ENCODE results near the gene SLC6A13. TPM values are rescaled to one million over a fixed set of nuclear protein-coding genes. Genes with fewer than 3 reads are reported as not detected.

Gene SLC6A13
- total RNA-seq, 1 experiment from 2014 or later, result not detected

GRCh38 chr12:215116-215515 lies 47.5 kb downstream of the SLC6A13 start:
- Histone ChIP-seq H4K5ac (ENCODE audit: insufficient read length, low read depth, low read length) (no peak overlapping the region), H3K9ac (ENCODE audit: extremely low read depth, insufficient read length, low read length) (no peak overlapping the region), H3K9me3 (ENCODE audit: control insufficient read depth, low read depth, low read length) (no peaks in the 10 kb centered on the region), H2BK20ac (ENCODE audit: low read depth, low read length, poor library complexity, severe bottlenecking) (no peak overlapping the region), H2BK120ac (ENCODE audit: low read depth, low read length, poor library complexity, severe bottlenecking) (no peak overlapping the region), H3T11ph (ENCODE audit: low read length) (no peak overlapping the region), H2BK5ac (ENCODE audit: insufficient read length, low read length) (no peak overlapping the region), H2BK12ac (ENCODE audit: insufficient read length, low read depth, low read length) (no peak overlapping the region), H2AFZ (ENCODE audit: low read length) (no peak overlapping the region), H3K27ac (ENCODE audit: insufficient read length, low read depth, low read length) (no peak overlapping the region), H3K4me1 (ENCODE audit: insufficient read depth, low read length) (0 out of 2 replicates have a peak, but pooled peaks cover 4% of the 10 kb centered on the region), H4K8ac (replicated peaks; ENCODE audit: insufficient read length, low read depth, low read length) (no peak overlapping the region), H3K4me2 (ENCODE audit: insufficient read depth, insufficient read length, low read length) (no peak overlapping the region), H2AK5ac (ENCODE audit: insufficient read length, low read length) (no peak overlapping the region), H3K23ac (ENCODE audit: insufficient read length, low read depth, low read length) (no peak overlapping the region), H3K79me1 (ENCODE audit: insufficient read depth, low read depth, low read length, poor library complexity, severe bottlenecking) (no peaks in the 10 kb centered on the region), H3K79me2 (ENCODE audit: insufficient read depth, low read length) (no peaks in the 10 kb centered on the region), H3K27me3 (ENCODE audit: insufficient read depth, low read length) (peaks cover 4% of the 10 kb centered on the region; the same call in 1 of the 2 replicates), H4K91ac (ENCODE audit: insufficient read length, low read depth, low read length) (no peak overlapping the region), H3K4ac (ENCODE audit: low read depth, low read length) (no peak overlapping the region), H4K20me1 (ENCODE audit: control insufficient read depth, insufficient read depth, insufficient read length) (no peaks in the 10 kb centered on the region), H3K14ac (ENCODE audit: insufficient read depth, low read length) (no peak overlapping the region), H2BK15ac (ENCODE audit: low read depth, low read length) (no peak overlapping the region), H3K18ac (ENCODE audit: insufficient read length, low read depth, low read length) (no peak overlapping the region), H3K23me2 (ENCODE audit: insufficient read length, low read depth, low read length, poor library complexity, severe bottlenecking) (peaks cover 2% of the 10 kb centered on the region), H3K56ac (ENCODE audit: insufficient read length, low read depth, low read length) (no peak overlapping the region)
- Mint-ChIP-seq H3K27ac (no peak overlapping the region), H3K27me3 (ENCODE audit: low read depth) (peaks cover 76% of the 10 kb centered on the region), H3K4me1 (peaks cover 29 to 37% of the 10 kb centered on the region in 2 experiments), H3K9me3 (no peaks in the 10 kb centered on the region; a peak in 2 of 5 replicates), H3K36me3 (ENCODE audit: insufficient read depth in 1 of 3, low read depth in 3 of 3) (no peaks in the 10 kb centered on the region), H3K4me3 (no peak overlapping the region)
- no CpG with 5 or more reads among the region's 6 CpGs for WGBS (ENCODE audit: extremely low coverage, insufficient read length, low lambda C conversion rate)
- TF ChIP-seq, protein P1, sequence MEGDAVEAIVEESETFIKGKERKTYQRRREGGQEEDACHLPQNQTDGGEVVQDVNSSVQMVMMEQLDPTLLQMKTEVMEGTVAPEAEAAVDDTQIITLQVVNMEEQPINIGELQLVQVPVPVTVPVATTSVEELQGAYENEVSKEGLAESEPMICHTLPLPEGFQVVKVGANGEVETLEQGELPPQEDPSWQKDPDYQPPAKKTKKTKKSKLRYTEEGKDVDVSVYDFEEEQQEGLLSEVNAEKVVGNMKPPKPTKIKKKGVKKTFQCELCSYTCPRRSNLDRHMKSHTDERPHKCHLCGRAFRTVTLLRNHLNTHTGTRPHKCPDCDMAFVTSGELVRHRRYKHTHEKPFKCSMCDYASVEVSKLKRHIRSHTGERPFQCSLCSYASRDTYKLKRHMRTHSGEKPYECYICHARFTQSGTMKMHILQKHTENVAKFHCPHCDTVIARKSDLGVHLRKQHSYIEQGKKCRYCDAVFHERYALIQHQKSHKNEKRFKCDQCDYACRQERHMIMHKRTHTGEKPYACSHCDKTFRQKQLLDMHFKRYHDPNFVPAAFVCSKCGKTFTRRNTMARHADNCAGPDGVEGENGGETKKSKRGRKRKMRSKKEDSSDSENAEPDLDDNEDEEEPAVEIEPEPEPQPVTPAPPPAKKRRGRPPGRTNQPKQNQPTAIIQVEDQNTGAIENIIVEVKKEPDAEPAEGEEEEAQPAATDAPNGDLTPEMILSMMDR (conservative IDR thresholded peaks at IDR 0.05), result no peak
- no peak for DNase-seq

All from H9 (cell line).